Stimulated activated CD4-positive, alpha-beta T cell treated with anti-CD3 and anti-CD28 coated beads, Interleukin-2, amount 100 ng/mL, for 48 hours (primary cell): ENCODE data around the gene ATF5.

Experiments
- DNase-seq, 2 donors: peaks; one replicate each; pipeline ENCODE4 v3.0.0-alpha.2; 2020

ATF5 gene

GRCh38 chr19:49981603-49982593 lies 52.9 kb downstream of the ATF5 start:
- DNase-seq, result no peak
